Activated T-helper 1 cell treated with anti-CD3 and anti-CD28 coated beads, Interleukin-12 subunit alpha, Interleukin-12 subunit beta, Interleukin-2, Interleukin-4 antibody, amounts not matched to agents 30 ng/mL and 10 ng/mL and 1 ng/mL, durations not matched to agents 14 hours and 24 hours and 36 hours (primary cell): ENCODE measurements around the gene ADCY1. TPM values are rescaled to one million over a fixed set of nuclear protein-coding genes. Genes with fewer than 3 reads are reported as not detected.
"Not testable (repeated sequence)": the region's sequence is repeated elsewhere in the genome, so short reads cannot be mapped to it uniquely, and the experiment has no call there.

ENCODE experiments used
- DNase-seq: peaks from one replicate; pipeline ENCODE4 v3.0.0; 2021; ENCODE audit warnings: low spot score
- H3K27ac Mint-ChIP-seq: one replicate; pipeline ENCODE4 v1.8.0; 2021; ENCODE audit warnings: mild to moderate bottlenecking, mixed read lengths
- H3K27me3 Mint-ChIP-seq: one replicate; pipeline ENCODE4 v1.8.0; 2022; ENCODE audit warnings: mild to moderate bottlenecking, moderate library complexity, mixed read lengths; ENCODE audit not compliant: insufficient read depth
- H3K36me3 Mint-ChIP-seq: one replicate; pipeline ENCODE4 v1.8.0; 2021; ENCODE audit warnings: low read depth, mixed read lengths
- H3K4me1 Mint-ChIP-seq: one replicate; pipeline ENCODE4 v1.8.0; 2021; ENCODE audit warnings: low read depth, mixed read lengths
- H3K4me3 Mint-ChIP-seq: one replicate; pipeline ENCODE4 v1.8.0; 2021; ENCODE audit warnings: mild to moderate bottlenecking, moderate library complexity, mixed read lengths
- H3K9me3 Mint-ChIP-seq: one replicate; pipeline ENCODE4 v1.8.0; 2021; ENCODE audit warnings: mixed read lengths
- intact Hi-C: fragments of 100-400 bp; cut with micrococcal nuclease; formaldehyde crosslinking; loops from one replicate; pipeline ENCODE4 v1.15.1; 2024
- total RNA-seq: library from RNA; stranded (reverse); gene quantifications from 2 replicates; pipeline ENCODE4 v1.2.3, GENCODE V29; 2022

Gene ADCY1
- total RNA-seq, 1 donor from 2014 or later, result 2.9 TPM

- H3K9me3 Mint-ChIP-seq, result no peaks in the 10 kb centered on the region
- DNase-seq, result no peak
- no peaks in the 10 kb centered on the region for H3K27me3 Mint-ChIP-seq
- H3K4me1 Mint-ChIP-seq, result no peaks in the 10 kb centered on the region
- intact Hi-C loops, result no loop called here
- peaks cover 26% of the 10 kb centered on the region for H3K36me3 Mint-ChIP-seq
- H3K27ac Mint-ChIP-seq, result no peak overlapping the region
- no peak overlapping the region for H3K4me3 Mint-ChIP-seq
These were observed 147.8 kb downstream of the ADCY1 start for GRCh38 chr7:45721686-45722598.

- H3K27me3 Mint-ChIP-seq, DNase-seq, intact Hi-C loops, H3K4me1 Mint-ChIP-seq, H3K9me3 Mint-ChIP-seq, H3K4me3 Mint-ChIP-seq, H3K27ac Mint-ChIP-seq: not testable (repeated sequence)
- peaks cover 33% of the 10 kb centered on the region for H3K36me3 Mint-ChIP-seq
These were observed 151.1 kb downstream of the ADCY1 start for GRCh38 chr7:45725231-45725630.

GRCh38 chr7:45726883-45727282, 152.7 kb downstream of the ADCY1 start:
- Mint-ChIP-seq H3K36me3 (peaks cover 33% of the 10 kb centered on the region), H3K27me3 (no peaks in the 10 kb centered on the region), H3K4me3 (no peak overlapping the region), H3K27ac (no peak overlapping the region), H3K4me1 (no peaks in the 10 kb centered on the region), H3K9me3 (peaks cover 6% of the 10 kb centered on the region)
- intact Hi-C loops, result no loop called here
- no peak for DNase-seq

GRCh38 chr7:45731692-45732443, 157.7 kb downstream of the ADCY1 start:
- H3K4me1 Mint-ChIP-seq, H3K27me3 Mint-ChIP-seq, H3K9me3 Mint-ChIP-seq, H3K27ac Mint-ChIP-seq, H3K4me3 Mint-ChIP-seq, intact Hi-C loops, DNase-seq: not testable (repeated sequence)
- peaks cover 17% of the 10 kb centered on the region for H3K36me3 Mint-ChIP-seq

GRCh38 chr7:45738920-45739319, 164.8 kb downstream of the ADCY1 start:
- H3K27ac Mint-ChIP-seq, H3K4me1 Mint-ChIP-seq, H3K27me3 Mint-ChIP-seq, H3K4me3 Mint-ChIP-seq, DNase-seq, intact Hi-C loops: not testable (repeated sequence)
- Mint-ChIP-seq H3K9me3 (peaks cover 16% of the 10 kb centered on the region), H3K36me3 (peaks cover 42% of the 10 kb centered on the region)

GRCh38 chr7:45740573-45740972, 166.4 kb downstream of the ADCY1 start:
- H3K36me3 Mint-ChIP-seq, result peaks cover 48% of the 10 kb centered on the region
- DNase-seq, H3K27me3 Mint-ChIP-seq, H3K4me1 Mint-ChIP-seq, intact Hi-C loops, H3K27ac Mint-ChIP-seq, H3K4me3 Mint-ChIP-seq: not testable (repeated sequence)
- peaks cover 16% of the 10 kb centered on the region for H3K9me3 Mint-ChIP-seq

GRCh38 chr7:45748976-45749375, 174.8 kb downstream of the ADCY1 start:
- H3K4me1 Mint-ChIP-seq, intact Hi-C loops: not testable (repeated sequence)

GRCh38 chr7:45751352-45751751, 177.2 kb downstream of the ADCY1 start:
- H3K27me3 Mint-ChIP-seq, DNase-seq, H3K27ac Mint-ChIP-seq, H3K4me3 Mint-ChIP-seq, intact Hi-C loops, H3K9me3 Mint-ChIP-seq, H3K4me1 Mint-ChIP-seq: not testable (repeated sequence)
- H3K36me3 Mint-ChIP-seq, result peaks cover 16% of the 10 kb centered on the region

More at GRCh38 chr7:45748976-45749375, 174.8 kb downstream of the ADCY1 start:
- not testable (repeated sequence) for H3K27ac Mint-ChIP-seq, H3K9me3 Mint-ChIP-seq, DNase-seq, H3K27me3 Mint-ChIP-seq, H3K4me3 Mint-ChIP-seq
- H3K36me3 Mint-ChIP-seq, result peaks cover 19% of the 10 kb centered on the region

GRCh38 chr7:45756333-45756732, 182.2 kb downstream of the ADCY1 start:
- DNase-seq, intact Hi-C loops, H3K4me3 Mint-ChIP-seq, H3K4me1 Mint-ChIP-seq, H3K9me3 Mint-ChIP-seq, H3K27me3 Mint-ChIP-seq, H3K27ac Mint-ChIP-seq: not testable (repeated sequence)
- H3K36me3 Mint-ChIP-seq, result peaks cover 22% of the 10 kb centered on the region

- H3K27ac Mint-ChIP-seq, intact Hi-C loops, H3K27me3 Mint-ChIP-seq, DNase-seq, H3K9me3 Mint-ChIP-seq, H3K4me1 Mint-ChIP-seq, H3K4me3 Mint-ChIP-seq: not testable (repeated sequence)
- peaks cover 18% of the 10 kb centered on the region for H3K36me3 Mint-ChIP-seq
These were observed 182.6 kb downstream of the ADCY1 start for GRCh38 chr7:45756757-45757156.

- not testable (repeated sequence) for H3K9me3 Mint-ChIP-seq
These were observed 185.3 kb downstream of the ADCY1 start for GRCh38 chr7:45759464-45759863.

GRCh38 chr7:45761545-45762205, 187.5 kb downstream of the ADCY1 start:
- DNase-seq, H3K9me3 Mint-ChIP-seq, H3K27ac Mint-ChIP-seq, H3K27me3 Mint-ChIP-seq, H3K36me3 Mint-ChIP-seq, intact Hi-C loops, H3K4me3 Mint-ChIP-seq: not testable (repeated sequence)
- H3K4me1 Mint-ChIP-seq, result peaks cover 11% of the 10 kb centered on the region

More at GRCh38 chr7:45759464-45759863, 185.3 kb downstream of the ADCY1 start:
- H3K4me3 Mint-ChIP-seq, DNase-seq, H3K27ac Mint-ChIP-seq, H3K27me3 Mint-ChIP-seq, intact Hi-C loops: not testable (repeated sequence)
- Mint-ChIP-seq H3K36me3 (peaks cover 16% of the 10 kb centered on the region), H3K4me1 (peaks cover 11% of the 10 kb centered on the region)
